Tibial nerve (tissue), 4 donors: Measurements from ENCODE around the gene PLEKHA7. TPM values are rescaled to one million over a fixed set of nuclear protein-coding genes. Genes with fewer than 3 reads are reported as not detected.

Source experiments
- DNase-seq, 2 donors: peaks; one replicate each; pipeline ENCODE4 v3.0.0-alpha.2; 2019; ENCODE audit warnings: low spot score in 2 of 2
- H3K27ac ChIP-seq, 4 donors: fragments of 200-600 bp; sonication (generic) in 3 of 4; one replicate each; pipeline ENCODE4 v1.5.1; 2017 to 2019; ENCODE audit warnings: mild to moderate bottlenecking in 1 of 4
- H3K27me3 ChIP-seq, 2 donors: fragments of 200-600 bp; sonication (generic) in 1 of 2; one replicate each; pipeline versions ENCODE4 v1.5.1 to v1.6.0; 2017 to 2019
- H3K36me3 ChIP-seq, 3 donors: fragments of 200-600 bp; sonication (generic); one replicate each; pipeline ENCODE4 v1.5.1; 2018 to 2019
- H3K4me1 ChIP-seq, 4 donors: fragments of 200-600 bp; sonication (generic) in 3 of 4; one replicate each; pipeline ENCODE4 v1.5.1; 2017 to 2019
- H3K4me3 ChIP-seq, 4 donors: fragments of 200-600 bp; sonication (generic) in 3 of 4; one replicate each; pipeline ENCODE4 v1.5.1; 2017 to 2019; ENCODE audit warnings: mild to moderate bottlenecking in 1 of 4, moderate library complexity in 1 of 4
- H3K9me3 ChIP-seq, 4 donors: fragments of 200-600 bp; sonication (generic) in 3 of 4; one replicate each; pipeline ENCODE4 v1.5.1; 2017 to 2019
- EP300 ChIP-seq, 2 donors: sonication (generic); formaldehyde crosslinking; IDR thresholded peaks; one replicate each; pipeline ENCODE4 v1.6.1; 2017; ENCODE audit warnings: antibody characterized with exemption in 2 of 2, mild to moderate bottlenecking in 1 of 2
- POLR2A ChIP-seq, 2 donors: fragments of 450-650 bp; IDR thresholded peaks; one replicate each; pipeline ENCODE4 v1.6.1; 2017; ENCODE audit warnings: antibody characterized with exemption in 2 of 2, mild to moderate bottlenecking in 2 of 2, moderate library complexity in 2 of 2
- WGBS, 2 donors: methylation state at CpG; one replicate each; pipeline ENCODE4 v1.1.5; 2018; 5-methylcytosine and 5-hydroxymethylcytosine counted together
- total RNA-seq, 4 donors: library from RNA; depleted of rRNA; stranded (reverse); fragments of >200 nt; gene quantifications; one replicate each; pipeline ENCODE4 v1.1.0, GENCODE V29; 2016
- TF ChIP-seq, protein P1 (sequence below), 5 experiments: fragments of 200-600 bp in 3 of 5; fragments of 450-650 bp in 2 of 5; sonication (generic) in 3 of 5; IDR thresholded peaks; one replicate each; pipeline ENCODE4 v1.5.1; 2016 to 2019; ENCODE audit warnings: antibody characterized with exemption in 5 of 5, mild to moderate bottlenecking in 3 of 5, moderate library complexity in 2 of 5

Gene PLEKHA7
- total RNA-seq, 4 donors from 2014 or later, result 41.6 to 56.7 (median 50.1) TPM

DNA sequence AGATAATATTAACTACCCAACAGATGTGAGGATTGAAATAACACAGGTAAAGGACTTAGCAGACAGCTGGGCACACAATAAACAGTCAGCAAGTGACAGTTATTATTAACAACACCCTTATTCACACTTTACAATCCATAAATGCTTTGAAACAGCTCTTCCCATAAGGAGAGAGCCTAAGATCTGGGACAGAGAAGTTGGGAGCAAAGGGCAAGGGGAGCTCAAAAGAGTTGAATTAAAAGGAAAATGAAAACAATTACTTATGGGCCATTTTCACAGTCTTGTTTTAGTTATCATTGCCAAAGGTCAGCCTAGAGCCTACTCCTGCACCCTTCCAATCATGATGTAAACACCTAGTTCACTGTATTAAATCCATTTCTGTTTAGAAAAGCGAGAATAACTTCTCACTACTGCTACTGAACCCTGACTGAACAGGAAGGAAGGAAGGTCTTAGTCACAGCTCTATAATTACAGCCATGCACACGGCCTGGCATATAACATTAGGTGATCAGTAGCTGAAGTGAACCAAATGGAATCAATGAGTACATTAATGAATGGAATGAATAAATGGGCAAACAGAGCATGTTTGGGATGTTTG lies 111.3 kb downstream of the PLEKHA7 start:
- DNase-seq, result no peak
- 48% methylated on average over 2 of the region's 2 CpGs for WGBS, 2 donors
- Histone ChIP-seq H3K4me3 (no peak overlapping the region), H3K36me3 (no peaks in the 10 kb centered on the region), H3K4me1 (peaks cover 0 to 9% (median 0%) of the 10 kb centered on the region in 4 donors), H3K27me3 (no peaks in the 10 kb centered on the region), H3K27ac (peak overlapping the region in 1 of 4 donors; percentile 29), H3K9me3 (no peaks in the 10 kb centered on the region)
- TF ChIP-seq, protein P1, sequence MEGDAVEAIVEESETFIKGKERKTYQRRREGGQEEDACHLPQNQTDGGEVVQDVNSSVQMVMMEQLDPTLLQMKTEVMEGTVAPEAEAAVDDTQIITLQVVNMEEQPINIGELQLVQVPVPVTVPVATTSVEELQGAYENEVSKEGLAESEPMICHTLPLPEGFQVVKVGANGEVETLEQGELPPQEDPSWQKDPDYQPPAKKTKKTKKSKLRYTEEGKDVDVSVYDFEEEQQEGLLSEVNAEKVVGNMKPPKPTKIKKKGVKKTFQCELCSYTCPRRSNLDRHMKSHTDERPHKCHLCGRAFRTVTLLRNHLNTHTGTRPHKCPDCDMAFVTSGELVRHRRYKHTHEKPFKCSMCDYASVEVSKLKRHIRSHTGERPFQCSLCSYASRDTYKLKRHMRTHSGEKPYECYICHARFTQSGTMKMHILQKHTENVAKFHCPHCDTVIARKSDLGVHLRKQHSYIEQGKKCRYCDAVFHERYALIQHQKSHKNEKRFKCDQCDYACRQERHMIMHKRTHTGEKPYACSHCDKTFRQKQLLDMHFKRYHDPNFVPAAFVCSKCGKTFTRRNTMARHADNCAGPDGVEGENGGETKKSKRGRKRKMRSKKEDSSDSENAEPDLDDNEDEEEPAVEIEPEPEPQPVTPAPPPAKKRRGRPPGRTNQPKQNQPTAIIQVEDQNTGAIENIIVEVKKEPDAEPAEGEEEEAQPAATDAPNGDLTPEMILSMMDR (IDR thresholded peaks at IDR 0.05), result no peak
- TF ChIP-seq EP300 (IDR thresholded peaks at IDR 0.05) (no peak), POLR2A (IDR thresholded peaks at IDR 0.05) (no peak)

DNA sequence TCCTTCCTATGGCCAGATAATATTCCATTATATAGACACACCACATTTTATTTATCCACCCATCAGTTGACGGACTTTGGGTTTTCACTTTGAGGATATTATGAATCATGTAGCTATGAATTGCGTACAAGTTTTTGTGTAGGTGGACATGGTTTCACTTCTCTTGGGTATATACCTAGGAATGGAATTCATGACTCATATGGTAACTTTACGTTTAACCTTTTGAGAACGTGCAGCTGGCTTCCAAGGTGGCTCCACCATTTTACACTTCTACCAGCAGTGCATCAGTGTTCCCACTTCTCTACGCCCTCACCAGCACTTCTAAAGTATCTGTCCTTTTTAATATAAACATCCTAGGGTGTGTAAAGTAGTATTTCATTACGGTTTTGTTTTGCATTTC lies 112.0 kb downstream of the PLEKHA7 start:
- Histone ChIP-seq H3K4me1 (peaks cover 0 to 16% (median 0%) of the 10 kb centered on the region in 4 donors), H3K27me3 (no peaks in the 10 kb centered on the region), H3K4me3 (no peak overlapping the region), H3K9me3 (no peaks in the 10 kb centered on the region), H3K27ac (peak overlapping the region in 1 of 4 donors; percentile 29), H3K36me3 (no peaks in the 10 kb centered on the region)
- DNase-seq, result no peak
- TF ChIP-seq EP300 (IDR thresholded peaks at IDR 0.05), result no peak
- 82 to 90% methylated on average over 6 of the region's 6 CpGs for WGBS, 2 donors

DNA sequence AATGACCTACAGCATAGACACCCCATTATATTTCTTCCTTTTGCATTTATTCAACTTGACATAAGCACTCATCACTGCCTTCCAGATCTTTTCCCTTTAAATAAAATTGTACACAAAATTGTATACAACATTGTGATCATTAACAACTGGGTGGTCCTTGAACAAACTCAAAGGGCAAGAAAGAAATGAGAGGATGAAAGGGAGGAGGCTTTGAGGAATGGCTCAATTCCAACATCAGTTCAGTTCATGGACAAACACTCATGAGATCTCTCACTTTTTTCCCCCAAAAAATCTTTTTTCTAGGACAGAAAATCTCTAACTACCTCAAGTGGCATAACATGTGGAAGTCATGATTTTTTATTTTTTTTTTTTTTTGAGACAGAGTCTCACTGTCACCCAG lies 113.7 kb downstream of the PLEKHA7 start:
- Histone ChIP-seq H3K27me3 (no peaks in the 10 kb centered on the region), H3K36me3 (no peaks in the 10 kb centered on the region), H3K4me3 (no peak overlapping the region), H3K27ac (no peak overlapping the region), H3K4me1 (peaks cover 0 to 19% (median 0%) of the 10 kb centered on the region in 4 donors), H3K9me3 (no peaks in the 10 kb centered on the region)
- TF ChIP-seq POLR2A (IDR thresholded peaks at IDR 0.05) (no peak), EP300 (IDR thresholded peaks at IDR 0.05) (no peak)
- TF ChIP-seq, protein P1 (IDR thresholded peaks at IDR 0.05), result no peak
- no peak for DNase-seq

DNA sequence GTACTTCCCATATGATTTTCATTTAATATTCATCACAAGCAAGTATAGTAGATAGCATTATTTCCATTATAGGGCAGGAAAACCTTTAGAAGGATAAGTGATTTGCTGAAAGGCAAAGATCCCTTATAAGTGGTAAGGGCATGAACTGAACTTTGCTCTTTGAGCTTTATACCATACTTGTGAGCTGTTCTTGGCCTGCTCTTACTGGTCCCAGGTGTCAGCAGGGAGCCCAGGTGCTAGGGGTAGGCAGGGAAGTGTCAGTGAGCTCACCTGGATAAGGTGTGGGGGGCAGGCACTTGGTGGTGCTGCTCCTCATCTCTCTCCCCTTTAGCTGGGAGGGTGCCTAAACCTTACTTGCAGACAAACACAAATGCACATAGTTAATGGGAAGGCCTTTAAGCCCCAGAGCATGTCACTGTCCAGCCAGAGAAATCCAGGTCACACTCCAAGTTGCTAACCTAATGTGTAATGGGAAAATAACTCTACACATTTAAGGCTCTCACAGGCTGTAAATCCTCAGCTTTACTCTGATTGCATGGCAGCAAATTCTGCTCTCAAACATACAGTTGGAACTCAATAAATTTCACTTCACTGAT lies 114.4 kb downstream of the PLEKHA7 start:
- no peak for DNase-seq
- no peaks in the 10 kb centered on the region for H3K36me3 ChIP-seq
- H3K4me3 ChIP-seq, result no peak overlapping the region
- no peak overlapping the region for H3K27ac ChIP-seq
- H3K27me3 ChIP-seq, result no peaks in the 10 kb centered on the region
- TF ChIP-seq, protein P1 (IDR thresholded peaks at IDR 0.05), result no peak
- TF ChIP-seq EP300 (IDR thresholded peaks at IDR 0.05) (no peak), POLR2A (IDR thresholded peaks at IDR 0.05) (no peak)
- H3K4me1 ChIP-seq, result peaks cover 0 to 19% (median 0%) of the 10 kb centered on the region in 4 donors
- no peaks in the 10 kb centered on the region for H3K9me3 ChIP-seq

DNA sequence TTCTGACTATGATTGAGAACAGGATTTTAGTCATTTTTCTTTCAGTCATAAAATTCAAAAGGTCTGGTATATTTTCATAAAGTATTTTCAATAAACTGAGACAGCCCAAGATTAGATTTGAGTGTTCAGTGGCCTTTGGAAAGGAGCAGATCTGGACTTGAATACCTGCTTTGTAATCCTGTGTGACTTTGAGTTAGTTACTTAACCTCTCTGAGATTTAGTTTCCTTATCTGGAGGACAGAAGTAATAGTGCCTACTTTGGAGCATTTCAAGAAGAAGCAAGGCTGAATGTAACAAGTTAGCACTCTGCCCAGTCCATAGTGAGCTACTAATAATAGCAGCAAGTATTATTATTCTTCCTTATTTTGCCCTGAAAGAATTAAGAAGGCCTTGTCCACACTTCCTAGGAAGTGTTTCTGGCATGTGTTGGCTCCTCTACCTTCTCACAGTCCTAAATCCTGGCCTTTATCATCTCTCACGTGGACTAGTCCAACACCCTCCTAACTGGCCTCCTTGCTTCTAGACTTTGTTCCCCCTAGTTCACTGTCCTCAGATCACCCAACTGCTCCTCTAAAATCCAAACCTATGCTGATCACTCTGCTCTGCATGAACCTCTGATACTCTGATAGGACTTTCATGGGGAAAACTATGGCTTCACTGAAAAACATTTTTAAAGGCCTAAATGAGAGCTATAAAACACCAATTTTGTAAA lies 115.8 kb downstream of the PLEKHA7 start:
- Histone ChIP-seq H3K9me3 (no peaks in the 10 kb centered on the region), H3K27ac (peak overlapping the region in 2 of 4 donors; percentile 9 to 57), H3K4me1 (peaks cover 0 to 27% (median 0%) of the 10 kb centered on the region in 4 donors), H3K4me3 (no peak overlapping the region), H3K27me3 (no peaks in the 10 kb centered on the region), H3K36me3 (no peaks in the 10 kb centered on the region)
- 80 to 83% methylated on average over 1 of the region's 1 CpG for WGBS, 2 donors
- no peak for DNase-seq
- TF ChIP-seq, protein P1 (IDR thresholded peaks at IDR 0.05), result no peak
